Type B pancreatic cell (in vitro differentiated cells): ENCODE data around the gene MROH2B. TPM values are rescaled to one million over a fixed set of nuclear protein-coding genes. Genes with fewer than 3 reads are reported as not detected.

Source experiments
- DNase-seq: peaks from one replicate; pipeline ENCODE4 v3.0.0; 2021; ENCODE audit warnings: mixed read lengths; ENCODE audit not compliant: unreplicated experiment; ENCODE audit errors: extremely low spot score
- H3K27ac Mint-ChIP-seq: 2 replicates; pipeline ENCODE4 v1.8.0; 2021; ENCODE audit warnings: mild to moderate bottlenecking, mixed read lengths
- H3K27me3 Mint-ChIP-seq: 2 replicates; pipeline ENCODE4 v1.8.0; 2021; ENCODE audit warnings: mixed read lengths
- H3K36me3 Mint-ChIP-seq: 2 replicates; pipeline ENCODE4 v1.8.0; 2021; ENCODE audit warnings: mixed read lengths
- H3K4me1 Mint-ChIP-seq: one replicate; pipeline ENCODE4 v1.8.0; 2021; ENCODE audit warnings: mixed read lengths; ENCODE audit not compliant: unreplicated experiment
- H3K4me3 Mint-ChIP-seq: 2 replicates; pipeline ENCODE4 v1.8.0; 2021; ENCODE audit warnings: mild to moderate bottlenecking, mixed read lengths
- H3K9me3 Mint-ChIP-seq: 2 replicates; pipeline ENCODE4 v1.8.0; 2021; ENCODE audit warnings: mixed read lengths
- total RNA-seq: library from RNA; stranded (reverse); gene quantifications from 2 replicates; pipeline ENCODE4 v1.2.1, GENCODE V29; 2021; ENCODE audit warnings: low replicate concordance
- TF ChIP-seq, protein P1 (sequence below): fragments of 200-600 bp; sonication (generic); conservative IDR thresholded peaks from 2 replicates; pipeline ENCODE4 v1.5.0; 2021; ENCODE audit warnings: antibody characterized with exemption, mild to moderate bottlenecking

Gene MROH2B
- total RNA-seq, 1 donor from 2014 or later, result not detected

DNA sequence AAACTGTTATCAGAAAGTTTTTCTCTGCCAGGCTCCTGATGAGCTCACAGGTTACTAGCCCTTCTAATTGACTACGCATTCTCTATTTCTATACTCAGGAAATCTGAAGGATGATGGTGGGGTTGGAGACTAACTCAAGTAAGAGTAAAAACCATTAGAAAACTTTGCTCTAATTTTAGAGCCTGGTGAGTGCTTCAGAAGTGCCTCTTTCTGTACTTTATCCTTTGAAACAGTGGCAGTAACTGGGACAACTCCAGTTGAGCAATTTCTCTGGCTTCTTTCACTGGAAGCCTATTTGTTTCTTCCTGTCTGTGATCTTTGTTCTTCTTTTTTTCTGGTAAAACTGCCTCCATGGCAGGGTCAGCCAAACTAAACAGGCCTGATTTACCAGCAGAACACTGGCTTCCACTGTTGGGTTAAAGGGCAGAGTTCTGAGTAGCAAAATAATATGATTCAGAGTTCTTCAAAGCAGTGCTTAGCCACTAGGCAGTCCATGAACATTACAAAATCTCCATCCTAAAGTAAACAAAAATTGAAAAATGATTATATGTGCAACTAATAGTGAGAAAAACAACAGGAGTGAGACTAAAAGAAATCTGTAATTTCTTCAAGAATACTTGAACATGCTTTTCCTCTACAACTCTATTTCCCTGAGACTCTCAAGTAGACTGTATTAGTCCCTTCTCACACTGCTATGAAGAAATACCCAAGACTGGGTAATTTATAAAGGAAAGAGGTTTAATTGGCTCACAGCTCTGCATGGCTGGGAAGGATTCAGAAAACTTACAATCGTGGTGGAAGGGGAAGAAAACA is 79.8 kb downstream of the MROH2B start:
- Mint-ChIP-seq H3K27ac (no peak overlapping the region), H3K4me1 (peaks cover 20% of the 10 kb centered on the region), H3K9me3 (peaks cover 4% of the 10 kb centered on the region), H3K36me3 (no peaks in the 10 kb centered on the region), H3K4me3 (no peak overlapping the region), H3K27me3 (no peaks in the 10 kb centered on the region)
- TF ChIP-seq, protein P1, sequence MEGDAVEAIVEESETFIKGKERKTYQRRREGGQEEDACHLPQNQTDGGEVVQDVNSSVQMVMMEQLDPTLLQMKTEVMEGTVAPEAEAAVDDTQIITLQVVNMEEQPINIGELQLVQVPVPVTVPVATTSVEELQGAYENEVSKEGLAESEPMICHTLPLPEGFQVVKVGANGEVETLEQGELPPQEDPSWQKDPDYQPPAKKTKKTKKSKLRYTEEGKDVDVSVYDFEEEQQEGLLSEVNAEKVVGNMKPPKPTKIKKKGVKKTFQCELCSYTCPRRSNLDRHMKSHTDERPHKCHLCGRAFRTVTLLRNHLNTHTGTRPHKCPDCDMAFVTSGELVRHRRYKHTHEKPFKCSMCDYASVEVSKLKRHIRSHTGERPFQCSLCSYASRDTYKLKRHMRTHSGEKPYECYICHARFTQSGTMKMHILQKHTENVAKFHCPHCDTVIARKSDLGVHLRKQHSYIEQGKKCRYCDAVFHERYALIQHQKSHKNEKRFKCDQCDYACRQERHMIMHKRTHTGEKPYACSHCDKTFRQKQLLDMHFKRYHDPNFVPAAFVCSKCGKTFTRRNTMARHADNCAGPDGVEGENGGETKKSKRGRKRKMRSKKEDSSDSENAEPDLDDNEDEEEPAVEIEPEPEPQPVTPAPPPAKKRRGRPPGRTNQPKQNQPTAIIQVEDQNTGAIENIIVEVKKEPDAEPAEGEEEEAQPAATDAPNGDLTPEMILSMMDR, result no peak
- DNase-seq, result no peak

DNA sequence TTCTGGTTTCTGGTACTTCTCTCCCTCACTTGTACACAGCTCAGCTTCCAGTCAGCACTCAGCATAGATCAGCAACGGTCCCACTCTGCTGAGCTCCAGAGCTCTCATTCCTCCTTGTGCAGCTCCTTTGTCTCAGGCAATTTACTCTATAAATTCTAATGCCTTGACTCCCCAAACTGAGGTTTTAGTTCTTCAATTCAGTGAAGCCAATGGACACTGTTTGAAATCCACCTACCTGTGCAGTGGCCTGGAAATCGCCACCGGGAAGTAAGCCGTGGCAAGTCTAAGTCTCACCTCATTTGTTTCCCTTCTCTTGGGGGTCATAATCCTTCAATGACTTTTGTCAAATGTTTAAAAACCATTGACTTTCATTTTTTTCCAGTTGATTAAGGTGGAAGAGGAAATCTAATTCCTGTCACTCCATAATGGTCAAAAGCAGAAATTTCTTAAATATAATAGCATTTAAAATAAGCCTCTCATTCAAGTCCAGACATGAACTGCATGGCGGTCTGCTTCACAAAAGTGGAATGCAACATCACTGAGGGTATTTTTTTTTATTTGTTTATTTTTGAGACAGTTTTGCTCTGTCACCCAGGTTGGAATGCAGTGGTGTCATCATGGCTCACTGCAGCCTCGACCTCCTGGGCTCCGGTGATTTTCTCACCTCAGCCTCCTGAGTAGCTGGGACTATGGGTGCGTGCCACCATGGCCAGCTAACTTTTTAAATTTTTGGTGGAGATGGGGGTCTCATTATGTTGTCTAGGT is 82.2 kb downstream of the MROH2B start:
- no peak for DNase-seq
- TF ChIP-seq, protein P1, result no peak
- Mint-ChIP-seq H3K27me3 (no peaks in the 10 kb centered on the region), H3K27ac (no peak overlapping the region), H3K4me1 (peaks cover 26% of the 10 kb centered on the region), H3K9me3 (peaks cover 4% of the 10 kb centered on the region), H3K4me3 (no peak overlapping the region), H3K36me3 (no peaks in the 10 kb centered on the region)

DNA sequence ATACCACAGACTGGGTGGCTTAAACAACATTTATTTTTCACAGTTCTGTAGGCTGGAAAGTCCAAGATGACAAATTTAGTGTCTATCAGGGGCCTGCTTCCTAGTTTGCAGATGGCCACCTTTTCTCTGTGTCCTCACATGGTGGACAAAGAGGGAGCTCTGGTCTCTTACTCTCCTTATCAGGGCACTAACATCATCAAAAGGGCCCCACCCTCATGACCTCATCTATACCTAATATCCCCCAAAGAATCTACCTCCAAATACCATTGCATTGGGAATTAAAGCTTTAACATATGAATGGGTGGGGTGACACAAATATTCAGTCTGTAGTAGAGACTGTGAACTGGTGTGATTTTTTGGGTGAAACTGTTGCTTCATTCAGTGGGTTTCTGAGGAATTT is 83.8 kb downstream of the MROH2B start:
- TF ChIP-seq, protein P1, result no peak
- Mint-ChIP-seq H3K4me1 (peaks cover 22% of the 10 kb centered on the region), H3K27me3 (no peaks in the 10 kb centered on the region), H3K27ac (no peak overlapping the region), H3K9me3 (no peaks in the 10 kb centered on the region), H3K36me3 (no peaks in the 10 kb centered on the region), H3K4me3 (no peak overlapping the region)
- no peak for DNase-seq

DNA sequence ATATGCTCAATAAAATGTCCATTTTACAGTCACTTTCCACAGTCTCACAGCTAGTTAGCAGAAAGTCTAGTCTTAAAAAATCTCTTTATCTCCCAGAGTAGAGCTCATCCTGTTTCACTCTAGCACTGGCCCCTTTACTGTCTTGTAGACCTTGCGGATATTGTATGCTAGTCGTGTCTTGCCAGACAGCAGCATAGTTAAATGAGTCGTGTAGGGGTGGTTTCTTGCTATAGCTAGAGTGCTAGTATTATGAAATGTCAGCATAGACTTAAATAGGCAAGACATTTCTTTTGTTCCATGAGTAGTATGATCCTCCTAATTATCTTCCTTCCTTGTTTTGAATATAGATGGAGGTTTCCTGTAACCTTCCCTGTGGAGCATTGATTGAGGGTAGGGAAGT is 84.5 kb downstream of the MROH2B start:
- no peak overlapping the region for H3K4me3 Mint-ChIP-seq
- no peaks in the 10 kb centered on the region for H3K9me3 Mint-ChIP-seq
- peaks cover 16% of the 10 kb centered on the region for H3K4me1 Mint-ChIP-seq
- TF ChIP-seq, protein P1, result no peak
- no peak overlapping the region for H3K27ac Mint-ChIP-seq
- H3K27me3 Mint-ChIP-seq, result no peaks in the 10 kb centered on the region
- DNase-seq, result no peak
- no peaks in the 10 kb centered on the region for H3K36me3 Mint-ChIP-seq

DNA sequence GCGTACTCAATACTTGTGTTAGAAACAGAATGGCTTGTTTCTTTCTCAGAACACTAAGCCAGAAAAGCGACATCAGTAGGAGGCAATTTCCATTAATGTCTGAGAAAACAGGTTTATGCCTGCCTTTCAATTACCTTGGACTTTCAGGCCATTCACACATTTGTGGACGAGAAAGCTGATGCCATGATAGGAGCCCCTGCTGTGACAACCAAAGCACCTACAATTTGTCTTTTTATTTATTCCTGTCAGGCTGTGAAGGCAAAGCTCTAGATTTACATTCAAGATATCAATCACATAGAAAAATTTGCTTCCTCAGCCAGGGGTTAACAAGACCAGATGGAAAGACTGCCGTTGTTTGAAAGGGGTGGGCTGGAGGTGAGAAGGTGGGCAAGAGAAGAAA is 85.6 kb downstream of the MROH2B start:
- no peak overlapping the region for H3K4me3 Mint-ChIP-seq

More for the DNA sequence above, 85.6 kb downstream of the MROH2B start:
- no peaks in the 10 kb centered on the region for H3K36me3 Mint-ChIP-seq
- no peak overlapping the region for H3K27ac Mint-ChIP-seq
- DNase-seq, result no peak
- no peaks in the 10 kb centered on the region for H3K9me3 Mint-ChIP-seq
- H3K27me3 Mint-ChIP-seq, result no peaks in the 10 kb centered on the region
- TF ChIP-seq, protein P1, result no peak
- H3K4me1 Mint-ChIP-seq, result peaks cover 11% of the 10 kb centered on the region
